ENCODE results near the gene FEZ2.

GRCh38 chr2:36528766-36529392 lies 69.1 kb downstream of the FEZ2 start:
- TF ChIP-seq YY1 (IDR thresholded peaks at IDR 0.05; ENCODE audit: low read depth, low read length): no peak
- no peak for TF ChIP-seq TAF1 (IDR thresholded peaks at IDR 0.05; ENCODE audit: low read depth, low read length)
- TF ChIP-seq TCF12 (IDR thresholded peaks at IDR 0.05; ENCODE audit: low read depth, low read length): no peak
- no peak for TF ChIP-seq TAF7 (optimal IDR thresholded peaks at IDR 0.05; ENCODE audit: borderline replicate concordance, low read depth, low read length)
- no peak for TF ChIP-seq KDM1A (IDR thresholded peaks at IDR 0.05; ENCODE audit: borderline replicate concordance, low read length)
- TF ChIP-seq EGR1 (IDR thresholded peaks at IDR 0.05; ENCODE audit: borderline replicate concordance, low read depth, low read length): no peak
- no peak for TF ChIP-seq CBX8 (IDR thresholded peaks at IDR 0.05; ENCODE audit: borderline replicate concordance, low read depth, low read length)
